ENCODE results near the gene TASL.
A peak's percentile ranks its signal among the peaks of the same experiment; 100 is the strongest.

DNA sequence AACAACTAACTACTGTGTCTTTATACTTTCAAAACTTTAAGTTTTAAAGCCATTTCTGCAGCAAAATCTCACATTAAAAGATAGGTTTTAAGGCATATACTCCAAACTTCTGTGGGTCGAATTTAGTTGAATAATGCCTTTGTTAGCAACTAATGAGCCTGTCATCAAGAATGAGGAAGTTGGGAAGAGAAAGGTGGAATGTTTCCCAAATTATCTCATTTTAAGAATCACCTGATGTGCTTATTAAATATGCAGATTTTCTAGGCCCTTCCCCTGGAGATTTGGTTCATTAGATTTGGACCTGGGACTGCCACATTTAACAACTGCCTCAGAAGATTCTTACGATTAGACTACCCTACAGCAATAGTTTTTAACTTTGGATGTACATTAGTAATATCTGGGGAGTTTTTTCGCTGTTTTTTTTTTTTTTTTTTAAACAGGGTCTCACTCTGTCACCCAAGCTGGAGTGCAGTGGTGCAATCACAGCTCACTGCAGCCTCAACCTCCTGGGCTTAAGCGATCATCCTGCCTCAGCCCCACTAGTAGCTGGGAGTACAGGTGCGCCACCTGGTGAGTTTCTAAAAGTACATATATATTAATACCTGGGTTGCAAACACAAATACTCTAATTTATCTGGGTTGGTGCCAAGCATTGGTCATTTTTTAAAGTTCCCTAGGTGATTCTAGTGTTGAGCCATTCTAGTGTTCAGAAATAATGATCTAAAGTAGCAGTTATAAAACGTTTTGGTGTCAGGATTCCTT, 16.1 kb upstream of the TASL start:
- TF ChIP-seq, protein P1, sequence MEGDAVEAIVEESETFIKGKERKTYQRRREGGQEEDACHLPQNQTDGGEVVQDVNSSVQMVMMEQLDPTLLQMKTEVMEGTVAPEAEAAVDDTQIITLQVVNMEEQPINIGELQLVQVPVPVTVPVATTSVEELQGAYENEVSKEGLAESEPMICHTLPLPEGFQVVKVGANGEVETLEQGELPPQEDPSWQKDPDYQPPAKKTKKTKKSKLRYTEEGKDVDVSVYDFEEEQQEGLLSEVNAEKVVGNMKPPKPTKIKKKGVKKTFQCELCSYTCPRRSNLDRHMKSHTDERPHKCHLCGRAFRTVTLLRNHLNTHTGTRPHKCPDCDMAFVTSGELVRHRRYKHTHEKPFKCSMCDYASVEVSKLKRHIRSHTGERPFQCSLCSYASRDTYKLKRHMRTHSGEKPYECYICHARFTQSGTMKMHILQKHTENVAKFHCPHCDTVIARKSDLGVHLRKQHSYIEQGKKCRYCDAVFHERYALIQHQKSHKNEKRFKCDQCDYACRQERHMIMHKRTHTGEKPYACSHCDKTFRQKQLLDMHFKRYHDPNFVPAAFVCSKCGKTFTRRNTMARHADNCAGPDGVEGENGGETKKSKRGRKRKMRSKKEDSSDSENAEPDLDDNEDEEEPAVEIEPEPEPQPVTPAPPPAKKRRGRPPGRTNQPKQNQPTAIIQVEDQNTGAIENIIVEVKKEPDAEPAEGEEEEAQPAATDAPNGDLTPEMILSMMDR (IDR thresholded peaks at IDR 0.05) = peak in 2 of 6 experiments; percentile 13 to 22
- TF ChIP-seq POLR2A (IDR thresholded peaks at IDR 0.05) = no peak
